WI38 (cell line): Measurements from ENCODE around the gene HFE.

Experiments
- H3K4me3 ChIP-seq: 2 replicates; pipeline ENCODE4 v1.5.1; 2011; ENCODE audit warnings: low read depth, mild to moderate bottlenecking, control low read depth, low read length
- CTCF ChIP-seq: IDR thresholded peaks from 2 replicates; pipeline ENCODE4 v1.5.1; 2012; ENCODE audit warnings: low read depth, mild to moderate bottlenecking, control low read depth, low read length

HFE gene

GRCh38 chr6:26142026-26142425 lies 54.8 kb downstream of the HFE start:
- TF ChIP-seq CTCF = no peak
- H3K4me3 ChIP-seq = no peak overlapping the region
